ENCODE data around the gene TP53AIP1.

The TP53AIP1 gene

GRCh38 chr11:128967578-128967977 lies 24.9 kb upstream of the TP53AIP1 start:
- DNase-seq (ENCODE audit: insufficient read length, low spot score) (no peak), FAIRE-seq (no peak)
- TF ChIP-seq CTCF (IDR thresholded peaks at IDR 0.05; ENCODE audit: insufficient read depth, missing control alignments) = no peak

GRCh38 chr11:128965485-128965884 lies 22.8 kb upstream of the TP53AIP1 start:
- FAIRE-seq (no peak), DNase-seq (ENCODE audit: insufficient read length, low spot score) (no peak)

GRCh38 chr11:128964463-128964930 lies 21.8 kb upstream of the TP53AIP1 start:
- TF ChIP-seq CTCF (IDR thresholded peaks at IDR 0.05; ENCODE audit: insufficient read depth, missing control alignments) = no peak
- DNase-seq (ENCODE audit: insufficient read length, low spot score) (no peak), FAIRE-seq (no peak)

More at GRCh38 chr11:128965485-128965884, 22.8 kb upstream of the TP53AIP1 start:
- no peak for TF ChIP-seq CTCF (IDR thresholded peaks at IDR 0.05; ENCODE audit: insufficient read depth, missing control alignments)

DNA sequence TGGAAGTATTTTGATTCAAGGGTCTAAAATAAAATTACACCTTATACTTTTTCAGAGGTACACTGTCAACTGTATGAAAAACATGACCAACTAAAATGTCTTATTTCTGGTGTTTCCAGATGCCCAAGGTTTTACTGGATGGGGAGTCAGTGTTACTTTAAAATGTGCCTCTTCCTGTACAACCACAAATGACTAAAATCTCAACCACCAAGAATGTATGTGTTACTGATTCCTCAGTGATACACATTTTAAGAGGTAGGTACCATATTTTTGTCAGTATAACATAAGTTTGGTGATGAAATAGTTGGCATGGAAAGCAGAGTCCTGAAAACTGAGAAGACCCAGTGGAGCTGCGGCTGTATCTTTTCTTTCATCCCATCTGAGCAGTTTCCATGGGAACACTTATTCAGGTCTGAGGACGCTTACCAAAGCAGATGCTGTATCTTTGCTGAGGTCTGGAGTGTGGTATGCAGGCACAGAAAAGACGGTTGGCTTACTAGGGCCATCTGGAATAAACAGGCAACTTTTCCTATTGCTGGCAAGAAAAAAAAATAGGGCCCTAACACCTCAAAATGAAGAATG lies 21.2 kb upstream of the TP53AIP1 start:
- DNase-seq (ENCODE audit: insufficient read length, low spot score) (no peak), FAIRE-seq (no peak)
- TF ChIP-seq CTCF (IDR thresholded peaks at IDR 0.05; ENCODE audit: insufficient read depth, missing control alignments) = no peak

DNA sequence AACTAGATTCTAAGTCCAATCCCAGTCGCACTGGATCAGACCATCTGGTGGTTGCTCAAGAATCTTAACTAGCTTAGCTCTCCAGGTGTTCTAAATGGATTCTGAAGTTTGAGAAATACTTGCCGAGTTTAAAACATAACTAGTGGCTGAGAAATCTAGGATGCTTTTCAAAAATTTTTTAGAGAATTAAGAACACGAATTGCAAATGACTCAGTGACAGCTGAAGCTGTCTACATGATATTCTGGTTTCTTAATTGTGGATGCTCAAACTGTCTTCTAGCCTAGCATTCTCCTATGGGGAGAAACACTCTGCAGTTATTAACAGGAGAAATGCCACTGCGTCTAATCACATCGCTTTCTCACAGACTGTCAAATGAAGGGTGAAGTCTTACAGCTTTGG lies 20.2 kb upstream of the TP53AIP1 start:
- no peak for FAIRE-seq
- no peak for TF ChIP-seq CTCF (IDR thresholded peaks at IDR 0.05; ENCODE audit: insufficient read depth, missing control alignments)
- DNase-seq (ENCODE audit: insufficient read length, low spot score) = no peak

DNA sequence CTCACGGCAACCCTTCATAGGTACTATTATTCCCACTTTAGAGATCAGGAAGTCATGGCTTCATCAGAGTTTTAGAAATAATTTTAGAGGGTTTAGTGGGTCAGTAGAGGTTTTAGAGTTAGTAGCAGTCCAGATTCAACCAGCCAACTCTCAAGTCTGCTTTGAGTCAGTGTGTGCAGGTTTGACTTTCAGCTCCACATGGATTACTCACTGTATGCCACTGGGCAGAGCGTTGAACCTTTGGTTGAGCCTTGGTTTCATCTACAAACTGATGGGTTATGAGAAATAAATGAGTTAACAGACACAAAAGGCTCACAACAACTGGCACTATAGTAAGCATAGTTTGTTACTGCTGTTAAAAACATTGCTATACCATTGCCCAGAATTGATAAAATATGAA lies 19.0 kb upstream of the TP53AIP1 start:
- TF ChIP-seq CTCF (IDR thresholded peaks at IDR 0.05; ENCODE audit: insufficient read depth, missing control alignments) = no peak
- DNase-seq (ENCODE audit: insufficient read length, low spot score) (no peak), FAIRE-seq (no peak)

DNA sequence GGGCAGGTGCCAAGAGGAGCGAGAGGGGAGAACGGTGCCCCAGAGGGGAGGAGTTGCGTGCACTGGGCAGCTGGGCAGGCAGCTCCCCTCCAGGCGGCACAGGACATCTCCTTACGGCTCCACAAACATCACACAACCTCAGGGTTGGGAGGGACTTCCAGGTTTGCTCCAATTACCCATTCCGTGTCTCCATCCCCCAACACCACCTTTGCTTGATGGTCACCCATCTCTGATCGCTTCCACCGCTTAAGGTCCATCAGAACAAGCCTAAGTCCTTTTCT lies 14.5 kb upstream of the TP53AIP1 start:
- FAIRE-seq = no peak
- TF ChIP-seq CTCF (IDR thresholded peaks at IDR 0.05; ENCODE audit: insufficient read depth, missing control alignments) = no peak

More for the DNA sequence above, 14.5 kb upstream of the TP53AIP1 start:
- DNase-seq (ENCODE audit: insufficient read length, low spot score) = no peak
